ENCODE data around the gene CASKIN2. TPM values are rescaled to one million over a fixed set of nuclear protein-coding genes. Genes with fewer than 3 reads are reported as not detected.

CASKIN2 gene
- total RNA-seq, 1 experiment from 2014 or later, result 19.2 TPM

- Mint-ChIP-seq H3K27me3 (ENCODE audit: insufficient read depth, unreplicated experiment) (no peaks in the 10 kb centered on the region), H3K4me3 (ENCODE audit: unreplicated experiment) (no peak overlapping the region), H3K4me1 (ENCODE audit: insufficient read depth, unreplicated experiment) (no peaks in the 10 kb centered on the region), H3K9me3 (ENCODE audit: unreplicated experiment) (no peaks in the 10 kb centered on the region), H3K36me3 (ENCODE audit: insufficient read depth, unreplicated experiment) (peaks cover 4% of the 10 kb centered on the region), H3K27ac (ENCODE audit: low read depth, unreplicated experiment) (no peak overlapping the region)
- no peak for DNase-seq (ENCODE audit: unreplicated experiment)
- ChIA-PET POLR2A (interaction anchor here (1.7 kb wide), 1 partner anchor 19 kb away, joined by 5 read pairs; no protein-coding TSS in a partner anchor), CTCF (interaction anchor here (0.6 to 1.0 kb wide), 5 partner anchors 26 to 462 kb away, joined by 3 to 4 read pairs (median 3); partner anchors contain the start of gene SMIM5)
- intact Hi-C loops (cut with micrococcal nuclease), result no loop called here
- TF ChIP-seq, protein P1, sequence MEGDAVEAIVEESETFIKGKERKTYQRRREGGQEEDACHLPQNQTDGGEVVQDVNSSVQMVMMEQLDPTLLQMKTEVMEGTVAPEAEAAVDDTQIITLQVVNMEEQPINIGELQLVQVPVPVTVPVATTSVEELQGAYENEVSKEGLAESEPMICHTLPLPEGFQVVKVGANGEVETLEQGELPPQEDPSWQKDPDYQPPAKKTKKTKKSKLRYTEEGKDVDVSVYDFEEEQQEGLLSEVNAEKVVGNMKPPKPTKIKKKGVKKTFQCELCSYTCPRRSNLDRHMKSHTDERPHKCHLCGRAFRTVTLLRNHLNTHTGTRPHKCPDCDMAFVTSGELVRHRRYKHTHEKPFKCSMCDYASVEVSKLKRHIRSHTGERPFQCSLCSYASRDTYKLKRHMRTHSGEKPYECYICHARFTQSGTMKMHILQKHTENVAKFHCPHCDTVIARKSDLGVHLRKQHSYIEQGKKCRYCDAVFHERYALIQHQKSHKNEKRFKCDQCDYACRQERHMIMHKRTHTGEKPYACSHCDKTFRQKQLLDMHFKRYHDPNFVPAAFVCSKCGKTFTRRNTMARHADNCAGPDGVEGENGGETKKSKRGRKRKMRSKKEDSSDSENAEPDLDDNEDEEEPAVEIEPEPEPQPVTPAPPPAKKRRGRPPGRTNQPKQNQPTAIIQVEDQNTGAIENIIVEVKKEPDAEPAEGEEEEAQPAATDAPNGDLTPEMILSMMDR (IDR thresholded peaks at IDR 0.05; ENCODE audit: unreplicated experiment), result no peak
- BruUV-seq (replicated peaks), result no TSS peak
Observed at GRCh38 chr17:75551266-75551665, 35.9 kb upstream of the CASKIN2 start.

DNA sequence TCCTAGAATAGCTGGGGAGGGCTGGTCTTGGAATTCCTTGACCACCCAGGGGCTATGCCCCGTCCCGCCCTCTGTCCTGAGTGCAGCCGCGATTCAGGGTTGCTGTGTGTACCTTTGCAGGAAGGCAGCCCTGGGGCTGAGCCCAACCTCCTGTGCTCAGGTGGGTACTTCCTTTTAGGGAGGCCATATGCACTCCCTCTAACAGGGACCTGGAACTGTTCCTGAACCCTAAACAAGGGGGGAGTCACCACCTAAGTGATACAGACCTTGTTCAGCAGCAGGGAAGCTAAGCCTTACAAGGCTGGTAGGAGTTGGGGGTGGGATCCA lies 34.8 kb upstream of the CASKIN2 start:
- ChIA-PET CTCF (interaction anchor here (0.7 kb wide), 1 partner anchor 77 kb away, joined by 3 read pairs; no protein-coding TSS in a partner anchor), POLR2A (interaction anchor here (1.2 to 1.8 kb wide), 2 partner anchors 117 to 288 kb away, joined by 4 read pairs; partner anchors contain the start of genes GGA3, MRPS7, RECQL5 and SAP30BP)
- Mint-ChIP-seq H3K9me3 (ENCODE audit: unreplicated experiment) (no peaks in the 10 kb centered on the region), H3K4me1 (ENCODE audit: insufficient read depth, unreplicated experiment) (no peaks in the 10 kb centered on the region), H3K4me3 (ENCODE audit: unreplicated experiment) (no peak overlapping the region), H3K27me3 (ENCODE audit: insufficient read depth, unreplicated experiment) (no peaks in the 10 kb centered on the region), H3K36me3 (ENCODE audit: insufficient read depth, unreplicated experiment) (peaks cover 4% of the 10 kb centered on the region), H3K27ac (ENCODE audit: low read depth, unreplicated experiment) (no peak overlapping the region)
- no TSS peak for BruUV-seq (replicated peaks)
- TF ChIP-seq, protein P1 (IDR thresholded peaks at IDR 0.05; ENCODE audit: unreplicated experiment), result no peak
- no peak for DNase-seq (ENCODE audit: unreplicated experiment)
- intact Hi-C loops (cut with micrococcal nuclease), result no loop called here

DNA sequence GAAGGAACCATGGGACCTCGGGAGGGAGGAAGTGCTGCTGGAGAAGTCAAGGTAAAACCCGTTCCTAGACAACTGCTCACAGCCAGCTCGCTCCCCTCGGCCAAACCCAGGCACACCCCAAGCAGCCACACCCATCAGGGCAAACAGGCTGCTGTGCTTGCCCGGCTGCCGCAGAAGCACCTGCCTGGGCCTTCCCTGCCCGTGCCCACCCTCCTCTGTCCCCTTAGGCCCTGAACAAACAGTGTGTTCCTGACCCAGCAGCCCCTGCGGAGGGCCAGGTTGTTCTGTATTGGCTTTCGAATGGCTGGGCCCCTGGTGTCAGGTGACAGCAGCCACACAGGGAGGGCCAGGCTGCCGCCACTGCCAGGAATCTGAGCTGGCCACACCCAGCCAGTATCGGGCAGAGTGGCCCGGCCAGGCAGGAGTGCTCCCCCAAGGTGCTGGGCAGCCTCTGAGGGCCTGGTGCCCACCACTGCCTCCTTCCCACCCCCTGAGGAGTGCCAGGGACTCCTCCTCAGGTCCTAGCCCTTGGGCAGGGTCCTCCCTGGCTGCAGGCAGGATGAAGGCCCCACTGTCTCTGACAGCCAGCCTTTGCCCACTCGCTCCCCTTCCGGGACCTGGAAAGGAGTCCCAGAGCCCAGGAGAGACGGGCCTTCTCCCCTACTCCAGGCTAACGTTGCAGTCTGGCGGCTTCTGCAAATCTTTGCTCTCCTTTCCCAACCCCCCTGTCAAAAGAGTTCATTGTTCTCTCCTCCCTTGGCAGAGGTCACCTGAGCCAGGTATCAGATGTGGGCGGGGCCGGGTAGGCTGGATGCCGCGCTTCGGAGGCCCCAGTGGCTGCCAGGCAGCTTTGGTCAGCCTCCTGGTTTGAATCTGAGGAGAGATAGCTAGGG lies 34.2 kb upstream of the CASKIN2 start:
- H3K4me1 Mint-ChIP-seq (ENCODE audit: insufficient read depth, unreplicated experiment), result no peaks in the 10 kb centered on the region
- no peaks in the 10 kb centered on the region for H3K27me3 Mint-ChIP-seq (ENCODE audit: insufficient read depth, unreplicated experiment)
- peak; percentile 68 for DNase-seq (ENCODE audit: unreplicated experiment)
- H3K4me3 Mint-ChIP-seq (ENCODE audit: unreplicated experiment), result no peak overlapping the region
- no TSS peak for BruUV-seq (replicated peaks)
- TF ChIP-seq, protein P1 (IDR thresholded peaks at IDR 0.05; ENCODE audit: unreplicated experiment), result no peak
- CTCF ChIA-PET, result interaction anchor here (1.1 kb wide), 1 partner anchor 33 kb away, joined by 4 read pairs; the partner anchor contains the start of gene TSEN54
- POLR2A ChIA-PET, result interaction anchor here (0.7 to 1.8 kb wide), 7 partner anchors 14 to 288 kb away, joined by 3 to 5 read pairs (median 4); partner anchors contain the start of genes GGA3, MRPS7, RECQL5 and SAP30BP
- intact Hi-C loops (cut with micrococcal nuclease), result no loop called here
- no peaks in the 10 kb centered on the region for H3K9me3 Mint-ChIP-seq (ENCODE audit: unreplicated experiment)
- H3K27ac Mint-ChIP-seq (ENCODE audit: low read depth, unreplicated experiment), result no peak overlapping the region
- H3K36me3 Mint-ChIP-seq (ENCODE audit: insufficient read depth, unreplicated experiment), result peaks cover 4% of the 10 kb centered on the region

DNA sequence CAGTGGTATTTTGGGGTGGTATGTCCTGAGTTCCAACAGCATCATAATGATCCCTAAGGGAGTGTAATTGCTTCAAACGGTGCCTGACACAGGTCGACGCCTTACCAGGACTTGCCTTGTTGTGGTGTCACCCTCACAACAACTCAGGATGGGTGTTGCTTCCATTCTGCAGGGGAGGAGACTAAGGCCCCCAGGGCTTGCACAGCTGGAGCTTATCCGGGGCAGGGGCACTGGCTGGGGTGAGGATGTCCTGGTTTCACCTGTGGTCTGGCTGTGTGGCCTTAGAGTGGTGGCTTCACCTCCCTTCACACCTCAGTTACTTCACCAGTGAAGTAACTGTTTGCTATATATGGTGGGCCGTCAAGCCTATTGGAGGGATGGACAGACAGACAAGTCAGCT lies 33.5 kb upstream of the CASKIN2 start:
- peaks cover 4% of the 10 kb centered on the region for H3K36me3 Mint-ChIP-seq (ENCODE audit: insufficient read depth, unreplicated experiment)
- ChIA-PET POLR2A (interaction anchor here (0.7 to 1.8 kb wide), 7 partner anchors 13 to 118 kb away, joined by 3 to 5 read pairs (median 4); partner anchors contain the start of genes RECQL5, SAP30BP, SMIM5 and TSEN54), CTCF (interaction anchor here (1.0 to 1.1 kb wide), 2 partner anchors 32 to 84 kb away, joined by 4 read pairs; partner anchors contain the start of genes SMIM5 and TSEN54)
- intact Hi-C loops (cut with micrococcal nuclease), result no loop called here
- H3K27ac Mint-ChIP-seq (ENCODE audit: low read depth, unreplicated experiment), result no peak overlapping the region
- no peaks in the 10 kb centered on the region for H3K9me3 Mint-ChIP-seq (ENCODE audit: unreplicated experiment)
- DNase-seq (ENCODE audit: unreplicated experiment), result no peak
- BruUV-seq (replicated peaks), result no TSS peak
- TF ChIP-seq, protein P1 (IDR thresholded peaks at IDR 0.05; ENCODE audit: unreplicated experiment), result no peak
- no peak overlapping the region for H3K4me3 Mint-ChIP-seq (ENCODE audit: unreplicated experiment)
- H3K27me3 Mint-ChIP-seq (ENCODE audit: insufficient read depth, unreplicated experiment), result no peaks in the 10 kb centered on the region
- no peaks in the 10 kb centered on the region for H3K4me1 Mint-ChIP-seq (ENCODE audit: insufficient read depth, unreplicated experiment)
